ENCODE results near the gene GNPTAB.
"Not testable (repeated sequence)": the region's sequence is repeated elsewhere in the genome, so short reads cannot be mapped to it uniquely, and the experiment has no call there.

GNPTAB gene

GRCh38 chr12:101823891-101824290, 6.9 kb downstream of the GNPTAB start:
- Histone ChIP-seq H3K9me3 (ENCODE audit: control insufficient read depth in 1 of 2, low read length in 2 of 2) (peaks cover 0 to 2% of the 10 kb centered on the region in 2 donors), H3K27me3 (ENCODE audit: low read depth, low read length) (no peaks in the 10 kb centered on the region), H3K4me1 (ENCODE audit: control insufficient read depth in 1 of 2, insufficient read depth in 2 of 2, low read length in 2 of 2) (peaks cover 3 to 15% of the 10 kb centered on the region in 2 donors), H3K36me3 (ENCODE audit: control insufficient read depth in 1 of 2, insufficient read depth in 2 of 2, low read length in 2 of 2) (no peaks in the 10 kb centered on the region), H3K4me3 (ENCODE audit: low read depth in 1 of 2, low read length in 2 of 2) (no peak overlapping the region), H3K27ac (ENCODE audit: low read length) (no peak overlapping the region)

- Histone ChIP-seq H3K36me3 (ENCODE audit: control insufficient read depth in 1 of 2, insufficient read depth in 2 of 2, low read length in 2 of 2) (no peaks in the 10 kb centered on the region), H3K4me1 (ENCODE audit: control insufficient read depth in 1 of 2, insufficient read depth in 2 of 2, low read length in 2 of 2) (peaks cover 3 to 11% of the 10 kb centered on the region in 2 donors), H3K27ac (ENCODE audit: low read length) (no peak overlapping the region), H3K4me3 (ENCODE audit: low read depth in 1 of 2, low read length in 2 of 2) (no peak overlapping the region), H3K9me3 (ENCODE audit: control insufficient read depth in 1 of 2, low read length in 2 of 2) (peaks cover 0 to 2% of the 10 kb centered on the region in 2 donors), H3K27me3 (ENCODE audit: low read depth, low read length) (no peaks in the 10 kb centered on the region)
Observed at GRCh38 chr12:101823039-101823438, 7.7 kb downstream of the GNPTAB start.

GRCh38 chr12:101819467-101819866, 11.3 kb downstream of the GNPTAB start:
- H3K4me1 ChIP-seq (ENCODE audit: control insufficient read depth in 1 of 2, insufficient read depth in 2 of 2, low read length in 2 of 2), result peaks cover 0 to 11% of the 10 kb centered on the region in 2 donors
- H3K27ac ChIP-seq (ENCODE audit: low read length), result no peak overlapping the region
- no peaks in the 10 kb centered on the region for H3K27me3 ChIP-seq (ENCODE audit: low read depth, low read length)
- no peak overlapping the region for H3K4me3 ChIP-seq (ENCODE audit: low read depth in 1 of 2, low read length in 2 of 2)
- H3K36me3 ChIP-seq (ENCODE audit: control insufficient read depth in 1 of 2, insufficient read depth in 2 of 2, low read length in 2 of 2), result no peaks in the 10 kb centered on the region
- H3K9me3 ChIP-seq (ENCODE audit: control insufficient read depth in 1 of 2, low read length in 2 of 2), result peaks cover 0 to 2% of the 10 kb centered on the region in 2 donors

- not testable (repeated sequence) for H3K27me3 ChIP-seq (ENCODE audit: low read depth, low read length); H3K4me1 ChIP-seq (ENCODE audit: control insufficient read depth in 1 of 2, insufficient read depth in 2 of 2, low read length in 2 of 2); H3K27ac ChIP-seq (ENCODE audit: low read length); H3K9me3 ChIP-seq (ENCODE audit: control insufficient read depth in 1 of 2, low read length in 2 of 2); H3K36me3 ChIP-seq (ENCODE audit: control insufficient read depth in 1 of 2, insufficient read depth in 2 of 2, low read length in 2 of 2); H3K4me3 ChIP-seq (ENCODE audit: low read depth in 1 of 2, low read length in 2 of 2)
Observed at GRCh38 chr12:101818689-101819088, 12.1 kb downstream of the GNPTAB start.

GRCh38 chr12:101813117-101813516, 17.6 kb downstream of the GNPTAB start:
- no peaks in the 10 kb centered on the region for H3K27me3 ChIP-seq (ENCODE audit: low read depth, low read length)
- no peak overlapping the region for H3K27ac ChIP-seq (ENCODE audit: low read length)
- no peak overlapping the region for H3K4me3 ChIP-seq (ENCODE audit: low read depth in 1 of 2, low read length in 2 of 2)
- no peaks in the 10 kb centered on the region for H3K9me3 ChIP-seq (ENCODE audit: control insufficient read depth in 1 of 2, low read length in 2 of 2)
- no peaks in the 10 kb centered on the region for H3K4me1 ChIP-seq (ENCODE audit: control insufficient read depth in 1 of 2, insufficient read depth in 2 of 2, low read length in 2 of 2)
- H3K36me3 ChIP-seq (ENCODE audit: control insufficient read depth in 1 of 2, insufficient read depth in 2 of 2, low read length in 2 of 2), result no peaks in the 10 kb centered on the region

GRCh38 chr12:101812716-101813115, 18.0 kb downstream of the GNPTAB start:
- not testable (repeated sequence) for H3K4me3 ChIP-seq (ENCODE audit: low read depth in 1 of 2, low read length in 2 of 2); H3K9me3 ChIP-seq (ENCODE audit: control insufficient read depth in 1 of 2, low read length in 2 of 2); H3K36me3 ChIP-seq (ENCODE audit: control insufficient read depth in 1 of 2, insufficient read depth in 2 of 2, low read length in 2 of 2); H3K4me1 ChIP-seq (ENCODE audit: control insufficient read depth in 1 of 2, insufficient read depth in 2 of 2, low read length in 2 of 2); H3K27me3 ChIP-seq (ENCODE audit: low read depth, low read length); H3K27ac ChIP-seq (ENCODE audit: low read length)

GRCh38 chr12:101811342-101811741, 19.4 kb downstream of the GNPTAB start:
- not testable (repeated sequence) for H3K27me3 ChIP-seq (ENCODE audit: low read depth, low read length); H3K27ac ChIP-seq (ENCODE audit: low read length); H3K4me3 ChIP-seq (ENCODE audit: low read depth in 1 of 2, low read length in 2 of 2); H3K4me1 ChIP-seq (ENCODE audit: control insufficient read depth in 1 of 2, insufficient read depth in 2 of 2, low read length in 2 of 2); H3K9me3 ChIP-seq (ENCODE audit: control insufficient read depth in 1 of 2, low read length in 2 of 2); H3K36me3 ChIP-seq (ENCODE audit: control insufficient read depth in 1 of 2, insufficient read depth in 2 of 2, low read length in 2 of 2)

GRCh38 chr12:101809208-101809607, 21.6 kb downstream of the GNPTAB start:
- Histone ChIP-seq H3K27me3 (ENCODE audit: low read depth, low read length) (no peaks in the 10 kb centered on the region), H3K27ac (ENCODE audit: low read length) (no peak overlapping the region)

GRCh38 chr12:101806265-101806664, 24.5 kb downstream of the GNPTAB start:
- Histone ChIP-seq H3K9me3 (ENCODE audit: control insufficient read depth in 1 of 2, low read length in 2 of 2) (no peaks in the 10 kb centered on the region), H3K36me3 (ENCODE audit: control insufficient read depth in 1 of 2, insufficient read depth in 2 of 2, low read length in 2 of 2) (no peaks in the 10 kb centered on the region), H3K27me3 (ENCODE audit: low read depth, low read length) (no peaks in the 10 kb centered on the region), H3K27ac (ENCODE audit: low read length) (no peak overlapping the region), H3K4me1 (ENCODE audit: control insufficient read depth in 1 of 2, insufficient read depth in 2 of 2, low read length in 2 of 2) (no peaks in the 10 kb centered on the region), H3K4me3 (ENCODE audit: low read depth in 1 of 2, low read length in 2 of 2) (no peak overlapping the region)

More at GRCh38 chr12:101809208-101809607, 21.6 kb downstream of the GNPTAB start:
- H3K4me1 ChIP-seq (ENCODE audit: control insufficient read depth in 1 of 2, insufficient read depth in 2 of 2, low read length in 2 of 2), result no peaks in the 10 kb centered on the region
- no peaks in the 10 kb centered on the region for H3K9me3 ChIP-seq (ENCODE audit: control insufficient read depth in 1 of 2, low read length in 2 of 2)
- H3K36me3 ChIP-seq (ENCODE audit: control insufficient read depth in 1 of 2, insufficient read depth in 2 of 2, low read length in 2 of 2), result no peaks in the 10 kb centered on the region
- no peak overlapping the region for H3K4me3 ChIP-seq (ENCODE audit: low read depth in 1 of 2, low read length in 2 of 2)

GRCh38 chr12:101804409-101804808, 26.4 kb downstream of the GNPTAB start:
- H3K27me3 ChIP-seq (ENCODE audit: low read depth, low read length), result no peaks in the 10 kb centered on the region
- H3K4me3 ChIP-seq (ENCODE audit: low read depth in 1 of 2, low read length in 2 of 2), result no peak overlapping the region
- H3K4me1 ChIP-seq (ENCODE audit: control insufficient read depth in 1 of 2, insufficient read depth in 2 of 2, low read length in 2 of 2), result no peaks in the 10 kb centered on the region
- H3K36me3 ChIP-seq (ENCODE audit: control insufficient read depth in 1 of 2, insufficient read depth in 2 of 2, low read length in 2 of 2), result no peaks in the 10 kb centered on the region
- no peaks in the 10 kb centered on the region for H3K9me3 ChIP-seq (ENCODE audit: control insufficient read depth in 1 of 2, low read length in 2 of 2)
- no peak overlapping the region for H3K27ac ChIP-seq (ENCODE audit: low read length)

GRCh38 chr12:101803978-101804377, 26.8 kb downstream of the GNPTAB start:
- Histone ChIP-seq H3K27ac (ENCODE audit: low read length) (no peak overlapping the region), H3K27me3 (ENCODE audit: low read depth, low read length) (no peaks in the 10 kb centered on the region), H3K36me3 (ENCODE audit: control insufficient read depth in 1 of 2, insufficient read depth in 2 of 2, low read length in 2 of 2) (no peaks in the 10 kb centered on the region), H3K4me3 (ENCODE audit: low read depth in 1 of 2, low read length in 2 of 2) (no peak overlapping the region), H3K9me3 (ENCODE audit: control insufficient read depth in 1 of 2, low read length in 2 of 2) (no peaks in the 10 kb centered on the region), H3K4me1 (ENCODE audit: control insufficient read depth in 1 of 2, insufficient read depth in 2 of 2, low read length in 2 of 2) (no peaks in the 10 kb centered on the region)

GRCh38 chr12:101802486-101802885, 28.3 kb downstream of the GNPTAB start:
- Histone ChIP-seq H3K4me3 (ENCODE audit: low read depth in 1 of 2, low read length in 2 of 2) (no peak overlapping the region), H3K27ac (ENCODE audit: low read length) (no peak overlapping the region), H3K9me3 (ENCODE audit: control insufficient read depth in 1 of 2, low read length in 2 of 2) (no peaks in the 10 kb centered on the region), H3K4me1 (ENCODE audit: control insufficient read depth in 1 of 2, insufficient read depth in 2 of 2, low read length in 2 of 2) (no peaks in the 10 kb centered on the region), H3K27me3 (ENCODE audit: low read depth, low read length) (no peaks in the 10 kb centered on the region), H3K36me3 (ENCODE audit: control insufficient read depth in 1 of 2, insufficient read depth in 2 of 2, low read length in 2 of 2) (no peaks in the 10 kb centered on the region)

Data from muscle layer of duodenum (tissue), 2 donors.